GM19467 (cell line): Measurements from ENCODE around the gene ITGB3BP.
"Not testable (repeated sequence)": the region's sequence is repeated elsewhere in the genome, so short reads cannot be mapped to it uniquely, and the experiment has no call there.

Experiments
- ATAC-seq: cut with Tn5 transposase; IDR thresholded peaks from one replicate; pipeline ENCODE4 v1.9.1; 2021; ENCODE audit warnings: mild to moderate bottlenecking, moderate library complexity; ENCODE audit not compliant: unreplicated experiment

Gene ITGB3BP

DNA sequence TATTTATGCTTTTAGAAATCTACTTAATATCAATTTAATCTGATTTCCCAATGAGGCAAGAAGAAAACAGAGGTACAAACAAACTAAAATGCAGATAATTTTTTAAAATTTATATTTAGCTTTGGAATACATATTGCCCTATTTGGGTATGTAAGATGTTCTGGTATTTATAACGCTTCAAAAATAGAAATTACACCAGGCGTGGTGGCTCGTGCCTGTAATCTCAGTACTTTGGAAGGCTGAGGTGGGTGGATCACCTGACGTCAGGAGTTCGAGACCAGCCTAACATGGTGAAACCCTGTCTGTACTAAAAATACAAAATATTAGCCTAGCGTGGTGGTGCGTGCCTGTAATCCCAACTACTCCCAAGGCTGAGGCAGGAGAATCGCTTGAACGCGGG is 13.3 kb downstream of the ITGB3BP start:
- no peak for ATAC-seq

DNA sequence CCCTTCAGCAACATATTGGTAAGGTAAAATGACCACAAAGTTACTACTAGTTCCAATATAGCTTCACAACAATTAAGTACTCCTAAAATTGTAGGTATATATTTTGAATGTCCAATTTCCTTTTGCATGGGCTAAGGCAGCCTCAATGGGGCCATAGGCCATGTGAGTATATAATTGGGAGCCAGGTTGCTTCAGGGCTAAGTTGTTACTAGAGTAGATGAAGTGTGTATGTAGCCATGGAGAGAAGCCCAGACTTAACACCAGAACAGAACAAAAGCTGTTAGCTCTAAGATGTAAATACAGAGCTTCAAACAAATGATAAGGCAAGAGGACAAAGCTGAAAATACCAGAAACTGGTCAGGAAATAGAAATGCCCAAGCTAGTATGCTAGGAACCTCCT is 16.2 kb downstream of the ITGB3BP start:
- no peak for ATAC-seq

DNA sequence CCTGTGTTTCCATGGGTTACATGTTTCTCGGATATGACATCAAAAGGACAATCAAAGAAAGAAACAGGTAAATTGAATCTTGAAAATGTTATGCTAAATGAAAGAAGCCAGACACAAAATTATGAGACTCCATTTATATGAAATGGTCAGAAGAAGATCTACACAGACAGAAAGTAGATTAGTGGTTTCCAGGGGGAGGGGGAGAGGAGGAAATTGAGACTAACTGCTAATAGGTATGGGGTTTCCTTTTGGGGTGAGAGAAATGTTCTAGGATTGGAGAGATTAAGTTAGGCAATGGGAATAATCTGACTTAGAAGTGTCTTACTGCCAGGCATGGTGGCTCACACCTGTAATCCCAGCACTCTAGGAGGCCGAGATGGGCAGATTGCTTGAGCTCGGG is 21.8 kb downstream of the ITGB3BP start:
- ATAC-seq, result no peak

DNA sequence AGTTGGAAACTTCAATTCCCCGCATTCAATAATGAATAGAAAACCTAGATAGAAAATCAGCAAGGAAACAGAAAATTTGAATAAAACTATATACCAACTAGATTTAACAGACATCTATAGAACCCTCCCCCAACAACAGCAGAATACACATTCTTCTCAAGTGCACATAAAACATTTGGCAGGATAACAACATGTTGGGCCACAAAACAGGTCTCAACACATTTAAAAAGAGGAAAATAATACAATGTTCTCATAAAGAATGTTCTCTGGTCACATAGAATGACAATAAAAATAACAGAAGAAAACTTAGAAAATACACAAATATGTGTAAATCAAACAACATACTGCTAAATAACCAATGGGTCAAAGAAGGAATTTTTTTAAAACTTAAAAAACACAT is 24.9 kb downstream of the ITGB3BP start:
- no peak for ATAC-seq

DNA sequence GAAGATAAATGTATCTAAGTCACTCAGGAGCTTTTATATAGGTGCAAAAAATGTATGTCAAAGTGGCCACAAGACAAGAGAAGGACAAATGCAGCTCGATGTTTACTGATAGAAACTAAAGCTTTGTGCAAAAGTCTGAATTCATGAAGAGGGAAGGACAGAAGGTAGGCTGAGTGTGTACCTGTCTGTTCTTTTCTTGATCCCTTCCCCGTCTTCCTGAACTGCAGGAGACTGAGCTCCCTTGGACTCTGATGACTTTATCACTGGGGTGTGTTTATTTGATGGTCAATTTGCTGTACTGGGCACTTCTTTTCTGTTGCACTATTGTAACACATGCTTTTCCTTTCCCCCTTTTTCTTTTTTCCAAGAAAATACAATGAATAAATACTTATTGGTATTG is 25.4 kb downstream of the ITGB3BP start:
- no peak for ATAC-seq

DNA sequence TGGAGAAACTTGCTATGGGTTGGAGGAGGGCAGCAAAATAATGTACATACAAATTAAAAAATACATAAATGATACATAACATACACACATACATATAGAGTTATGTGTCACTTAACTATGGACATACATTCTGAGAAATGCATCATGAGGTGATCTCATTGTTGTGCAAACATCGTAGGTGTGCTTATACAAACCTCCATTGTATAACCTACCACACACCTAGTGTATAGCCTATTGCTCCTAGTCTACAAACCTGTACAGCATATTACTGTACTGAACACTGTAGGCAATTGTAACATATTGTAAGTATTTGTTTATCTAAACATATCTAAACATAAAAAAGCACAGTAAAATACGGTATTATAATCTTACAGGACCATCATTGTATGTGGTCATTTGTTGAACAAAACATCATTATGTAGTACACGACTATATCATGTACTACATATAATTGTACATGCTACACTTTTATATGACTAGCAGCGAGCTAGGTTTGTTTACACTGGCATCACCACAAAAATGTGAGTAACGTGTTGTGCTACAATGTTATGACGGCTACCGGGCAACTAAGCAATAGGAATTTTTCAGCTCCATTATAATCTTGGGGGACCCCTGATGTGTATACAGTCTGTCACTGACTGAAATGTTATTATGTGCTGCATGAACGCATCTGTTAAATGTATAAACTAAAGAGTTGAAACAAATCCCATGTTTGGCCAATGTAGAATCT is 35.5 kb downstream of the ITGB3BP start:
- no peak for ATAC-seq

DNA sequence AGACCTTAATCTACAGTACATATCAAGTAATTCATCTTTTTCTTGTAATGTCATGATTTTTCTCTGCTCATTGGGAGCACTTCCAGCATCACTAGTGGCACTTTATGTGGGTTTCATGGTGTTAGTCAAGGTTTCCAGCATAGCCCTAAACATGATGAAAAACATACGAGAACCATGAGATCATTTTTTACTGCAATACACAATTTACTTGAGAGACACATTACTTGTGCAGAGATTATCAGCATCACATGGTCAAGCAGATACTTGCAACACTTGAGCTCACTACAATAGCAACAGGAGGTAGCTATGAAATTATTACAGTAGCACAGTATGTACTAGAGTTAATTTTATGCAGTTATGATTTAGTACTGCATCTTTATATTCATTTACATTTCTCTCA is 36.4 kb downstream of the ITGB3BP start:
- ATAC-seq, result no peak

DNA sequence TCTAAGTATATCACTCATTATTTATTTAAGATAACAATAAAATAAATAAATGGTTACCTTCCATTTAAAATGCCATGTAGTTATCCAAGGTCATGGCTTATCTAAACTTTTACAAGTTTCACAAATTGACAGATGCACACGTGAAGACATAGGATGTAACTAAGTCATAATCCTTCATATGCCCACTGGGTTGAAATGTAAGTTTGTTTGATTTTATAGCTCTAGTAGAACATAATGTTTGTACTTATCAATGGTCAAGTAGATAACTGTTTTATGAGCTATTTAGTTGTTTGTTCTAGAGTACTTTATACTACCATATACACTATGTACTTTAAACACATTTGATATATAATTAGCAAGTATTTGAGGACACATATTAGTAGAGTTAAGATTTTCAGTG is 43.0 kb downstream of the ITGB3BP start:
- no peak for ATAC-seq

DNA sequence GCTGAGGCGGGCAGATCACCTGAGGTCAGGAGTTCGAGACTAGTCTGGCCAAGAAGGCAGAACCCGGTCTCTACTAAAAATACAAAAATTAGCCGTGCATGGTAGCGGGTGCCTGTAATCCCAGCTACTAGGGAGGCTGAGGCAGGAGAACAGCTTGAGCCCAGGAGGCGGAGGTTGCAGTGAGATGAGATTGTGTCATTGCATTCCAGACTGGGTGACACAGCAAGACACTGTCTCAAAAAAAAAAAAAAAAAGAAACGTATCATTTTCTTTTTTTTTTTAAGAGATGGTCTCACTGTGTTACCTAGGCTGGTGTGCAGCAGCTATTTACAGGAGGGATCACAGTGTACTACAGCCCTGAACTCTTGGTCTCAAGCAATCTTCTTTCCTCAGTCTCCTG is 47.3 kb downstream of the ITGB3BP start:
- ATAC-seq, result no peak

DNA sequence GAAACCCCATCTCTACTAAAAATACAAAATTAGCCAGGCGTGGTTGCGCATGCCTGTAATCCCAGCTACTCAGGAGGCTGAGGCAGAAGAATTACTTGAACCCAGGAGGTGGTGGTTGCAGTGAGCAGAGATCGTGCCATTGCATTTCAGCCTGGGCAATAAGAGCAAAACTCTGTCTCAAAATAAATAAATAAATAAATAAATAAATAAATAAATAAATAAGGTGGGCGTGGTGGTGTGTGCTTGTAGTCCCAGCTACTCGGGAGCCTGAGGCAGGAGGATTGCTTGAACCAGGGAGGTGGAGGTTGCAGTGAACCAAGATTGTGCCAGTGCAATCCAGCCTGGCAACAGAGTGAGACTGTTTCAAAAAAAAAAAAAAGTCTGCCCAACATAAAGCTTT is 54.3 kb downstream of the ITGB3BP start:
- not testable (repeated sequence) for ATAC-seq

DNA sequence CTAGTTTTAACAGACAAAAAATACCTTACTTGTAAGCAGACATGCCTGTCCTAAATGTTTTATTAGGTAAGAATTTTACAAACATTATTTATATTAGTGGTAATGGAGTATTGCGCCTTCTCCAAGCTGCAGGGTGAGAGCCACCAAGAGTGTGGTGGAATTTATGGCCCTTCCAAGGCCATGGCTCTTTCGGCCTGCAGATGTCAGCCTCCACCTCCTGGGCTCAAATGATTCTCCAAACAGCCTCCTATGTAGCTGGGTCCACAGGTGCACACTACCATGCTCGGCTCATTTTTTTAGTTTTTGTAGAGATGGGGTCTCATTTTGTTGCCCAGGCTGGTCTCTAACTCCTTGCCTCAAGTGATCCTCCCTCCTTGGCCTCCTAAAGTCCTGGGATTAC is 56.3 kb downstream of the ITGB3BP start:
- no peak for ATAC-seq

DNA sequence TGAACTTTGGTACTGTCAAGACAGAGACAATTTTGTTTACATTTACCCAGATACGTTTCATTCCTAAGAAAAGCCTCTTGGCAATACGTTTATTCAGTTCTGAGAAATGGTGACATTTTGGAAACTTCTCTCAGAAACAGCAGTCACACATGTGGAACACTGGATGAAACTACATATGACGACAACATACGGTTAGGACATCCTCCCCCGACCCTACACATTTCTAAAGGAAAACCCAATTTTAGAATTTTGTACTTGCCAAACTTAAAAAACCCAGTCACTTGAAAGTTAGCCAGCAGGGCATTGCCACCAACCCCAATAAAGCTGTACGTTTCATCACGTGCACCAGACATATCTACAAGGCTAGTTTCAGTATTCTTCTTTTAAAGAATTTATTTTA is 56.8 kb downstream of the ITGB3BP start:
- no peak for ATAC-seq

DNA sequence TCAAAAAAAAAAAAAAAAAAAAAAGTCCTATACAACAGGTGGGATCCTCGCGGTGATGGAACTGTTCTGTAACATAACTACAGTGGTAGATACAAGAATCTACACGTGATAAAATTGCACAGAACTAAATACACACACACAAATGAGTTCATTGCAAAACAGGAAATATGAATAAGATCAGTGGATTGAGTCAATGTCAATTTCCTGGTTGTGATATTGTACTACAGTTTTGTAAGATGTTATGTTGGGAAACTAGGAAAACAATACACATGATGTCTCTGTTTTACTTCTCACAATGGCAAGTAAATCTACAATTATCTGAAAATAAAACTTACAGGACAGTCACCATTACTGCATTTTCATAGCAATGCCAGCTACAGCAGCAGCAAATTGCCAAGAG is 59.8 kb downstream of the ITGB3BP start:
- no peak for ATAC-seq

DNA sequence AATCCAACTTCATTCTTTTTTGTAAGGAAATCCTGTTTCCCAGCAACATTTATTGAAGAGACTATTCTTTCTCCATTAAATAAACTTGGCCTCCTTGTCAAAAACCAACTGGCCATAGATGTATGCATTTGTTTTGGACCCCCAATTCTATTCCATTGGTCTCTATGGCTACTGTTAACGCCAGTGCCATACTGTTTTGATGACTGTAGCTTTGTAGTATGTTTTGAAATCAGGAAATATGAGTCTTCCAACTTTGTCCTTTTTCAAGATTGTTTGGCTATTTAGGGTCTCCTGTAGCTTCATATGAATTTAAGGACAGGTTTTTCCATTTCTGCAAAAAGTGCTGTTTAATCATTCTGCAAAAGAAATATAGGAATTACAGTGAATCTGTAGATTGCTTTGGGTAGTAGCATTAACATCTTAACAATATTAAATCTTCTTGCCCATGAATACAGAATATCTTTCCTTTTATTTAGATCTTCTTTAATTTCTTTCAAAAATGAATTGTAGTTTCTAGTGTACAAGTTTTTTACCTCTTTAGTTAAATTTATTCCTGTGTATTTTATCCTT is 61.3 kb downstream of the ITGB3BP start:
- ATAC-seq, result no peak

DNA sequence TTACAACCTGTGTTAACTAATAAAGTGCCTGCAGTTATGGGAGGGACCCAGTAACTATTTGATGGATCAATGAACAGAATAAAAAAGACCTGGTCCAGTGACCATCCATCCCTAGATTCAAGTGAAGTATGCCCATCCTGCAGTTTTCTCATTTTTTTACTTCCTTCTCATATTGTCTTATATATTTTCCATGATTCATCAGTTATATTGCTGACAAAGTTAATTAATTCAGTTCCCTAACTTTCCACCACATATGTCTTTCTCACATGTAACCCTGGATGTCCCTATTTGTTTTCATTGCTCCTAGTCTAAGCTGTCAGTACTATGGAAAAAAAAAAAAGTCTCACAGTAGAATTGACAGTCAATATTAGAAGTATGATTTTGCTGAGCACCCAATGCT is 64.3 kb downstream of the ITGB3BP start:
- no peak for ATAC-seq

DNA sequence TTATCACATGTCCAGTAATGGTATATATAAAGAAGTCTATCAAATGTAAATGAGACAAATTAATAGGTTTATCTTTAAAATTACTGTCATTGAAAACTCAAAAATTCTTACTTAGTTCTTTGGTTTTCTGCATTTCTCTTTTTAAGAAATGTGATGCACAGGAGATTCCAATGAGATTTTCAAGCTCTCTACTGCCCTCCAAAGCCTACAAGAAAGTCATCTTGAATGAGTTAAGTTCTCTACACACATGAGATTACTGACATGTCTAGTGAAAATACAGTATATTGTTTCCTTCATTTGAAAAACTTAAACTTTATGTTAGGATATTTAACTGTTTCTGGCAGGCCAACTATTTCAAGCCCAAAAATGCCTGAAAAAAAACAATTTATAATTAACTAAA is 68.8 kb downstream of the ITGB3BP start:
- ATAC-seq, result no peak

DNA sequence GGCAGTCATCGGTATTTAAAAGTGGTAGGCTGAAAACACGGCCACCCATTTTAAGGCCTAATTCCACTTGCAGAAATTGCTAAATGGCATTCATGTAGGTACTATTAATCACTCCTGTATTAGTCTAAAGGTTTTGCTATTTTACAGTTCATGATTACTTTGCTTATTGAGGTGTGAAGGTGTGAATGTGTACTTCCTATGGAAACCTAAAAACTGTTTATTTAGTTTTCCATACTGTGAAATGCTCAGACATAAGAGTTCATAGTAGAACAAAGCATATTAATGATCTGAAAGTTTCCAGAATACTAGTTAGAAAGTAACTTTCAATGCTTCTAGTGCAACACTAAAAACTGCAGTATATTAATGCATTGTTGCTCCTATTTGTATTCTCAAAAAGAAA is 69.8 kb downstream of the ITGB3BP start:
- no peak for ATAC-seq

DNA sequence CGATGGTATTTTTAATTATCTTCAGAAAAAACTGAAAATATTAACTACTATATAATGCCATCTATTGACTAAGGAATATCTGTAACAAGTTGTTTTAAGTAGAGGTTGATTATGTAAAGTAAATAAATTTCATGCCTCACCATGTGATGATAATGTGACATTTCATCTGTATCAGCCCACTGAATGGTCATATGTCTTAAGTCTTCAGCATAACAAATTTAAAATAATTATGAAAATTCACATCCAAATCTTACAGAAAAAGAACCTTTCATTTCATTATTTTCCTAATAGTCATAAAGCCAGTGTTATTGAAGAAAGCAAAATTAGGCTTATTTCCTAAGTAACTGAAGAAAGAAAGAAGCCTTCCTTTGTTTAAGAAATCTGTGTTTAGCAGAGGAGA is 72.6 kb downstream of the ITGB3BP start:
- ATAC-seq, result no peak

DNA sequence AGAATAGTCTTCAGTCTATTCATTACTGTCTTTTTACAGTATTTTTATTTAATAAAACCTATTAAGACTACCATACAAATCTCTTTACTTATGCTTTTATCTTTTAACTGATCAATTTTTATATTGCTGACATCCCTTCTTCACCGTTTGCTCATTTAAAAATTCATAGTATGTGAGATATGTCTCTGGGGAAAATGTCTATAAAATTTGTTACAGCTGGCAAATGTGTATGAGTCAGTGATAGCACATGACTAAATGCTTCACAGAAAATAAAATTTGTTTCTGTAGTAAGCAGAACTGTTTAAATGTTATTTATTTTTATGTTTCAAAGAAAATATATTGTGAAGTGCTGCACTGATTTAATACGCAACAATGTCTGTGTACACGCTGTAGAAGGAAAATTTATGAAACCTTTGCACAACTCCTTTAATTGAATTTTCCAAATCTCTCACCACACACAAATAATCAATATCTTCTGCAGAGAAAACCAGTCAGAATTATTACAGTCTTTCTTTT is 74.2 kb downstream of the ITGB3BP start:
- ATAC-seq, result no peak

DNA sequence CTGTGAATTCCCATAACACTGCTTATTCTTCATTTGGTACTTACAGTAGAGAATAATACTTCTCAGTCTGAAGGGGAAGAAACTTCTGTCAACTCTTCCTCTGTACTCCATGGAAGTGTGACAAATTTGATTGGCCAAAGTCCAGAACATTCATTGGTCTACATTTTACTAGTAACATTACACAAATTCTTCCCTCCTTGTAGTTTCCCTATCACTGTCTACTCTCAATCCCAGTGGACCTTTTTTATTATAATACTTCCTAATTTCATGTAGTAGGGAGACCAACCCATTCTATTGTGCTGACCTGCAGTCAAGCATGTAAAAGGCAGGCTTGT is 80.9 kb downstream of the ITGB3BP start:
- ATAC-seq, result no peak

DNA sequence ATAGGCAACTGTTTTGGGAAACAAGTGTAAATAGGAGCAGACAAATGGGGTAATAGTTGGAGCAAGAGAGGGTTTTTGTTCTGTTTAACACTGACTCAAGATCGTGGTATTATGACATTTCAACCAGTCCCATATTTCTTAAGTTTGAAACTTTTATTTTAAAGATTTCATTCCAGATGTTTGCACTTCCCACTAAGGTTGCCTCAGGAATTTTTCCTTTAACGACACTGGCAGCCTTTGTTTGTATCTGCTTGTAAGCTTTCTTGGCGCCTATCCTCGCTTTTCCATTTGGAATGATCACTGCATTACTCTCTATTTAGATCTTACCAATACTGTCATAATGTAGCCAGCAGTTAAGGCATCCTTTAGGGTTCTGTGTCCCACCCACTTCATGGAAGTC is 87.9 kb downstream of the ITGB3BP start:
- ATAC-seq, result no peak

DNA sequence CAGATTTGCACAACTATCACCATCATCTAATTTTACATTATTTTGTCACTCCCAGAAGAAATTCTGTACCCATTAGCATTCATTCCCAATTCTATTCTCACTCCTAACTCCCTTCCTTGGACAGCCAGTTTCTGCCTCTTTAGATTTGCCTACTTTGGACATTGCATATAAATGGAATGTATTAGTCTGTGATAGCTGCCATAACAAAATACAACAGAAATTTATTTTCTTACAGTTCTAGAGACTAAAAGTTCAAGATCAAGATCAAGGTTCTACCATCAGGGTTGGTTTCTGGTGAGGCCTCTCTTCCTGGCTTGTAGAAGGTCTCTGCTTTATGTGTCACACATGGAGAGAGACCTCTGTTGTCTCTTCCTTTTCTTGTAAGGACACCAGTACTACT is 93.7 kb downstream of the ITGB3BP start:
- ATAC-seq, result no peak

DNA sequence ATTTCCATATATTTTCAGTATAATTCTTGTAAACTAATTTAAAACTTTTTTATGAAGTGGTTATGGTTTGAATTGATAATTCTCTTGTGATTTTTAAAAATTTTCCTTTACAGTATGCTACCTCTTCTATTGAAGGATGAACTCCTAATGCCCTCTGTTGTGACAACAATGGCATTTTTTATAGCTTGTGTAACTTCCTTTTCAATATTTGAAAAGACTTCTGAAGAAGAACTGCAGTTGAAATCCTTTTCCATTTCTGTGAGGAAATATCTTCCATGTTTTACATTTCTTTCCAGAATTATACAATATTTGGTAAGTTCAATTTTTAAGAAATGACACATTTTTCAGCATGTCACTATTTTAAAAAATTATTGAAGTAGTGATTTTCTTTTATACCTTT is 94.2 kb downstream of the ITGB3BP start:
- no peak for ATAC-seq
